ENCODE measurements around the gene KRT78.
"Not testable (repeated sequence)": the region's sequence is repeated elsewhere in the genome, so short reads cannot be mapped to it uniquely, and the experiment has no call there.

KRT78 gene

DNA sequence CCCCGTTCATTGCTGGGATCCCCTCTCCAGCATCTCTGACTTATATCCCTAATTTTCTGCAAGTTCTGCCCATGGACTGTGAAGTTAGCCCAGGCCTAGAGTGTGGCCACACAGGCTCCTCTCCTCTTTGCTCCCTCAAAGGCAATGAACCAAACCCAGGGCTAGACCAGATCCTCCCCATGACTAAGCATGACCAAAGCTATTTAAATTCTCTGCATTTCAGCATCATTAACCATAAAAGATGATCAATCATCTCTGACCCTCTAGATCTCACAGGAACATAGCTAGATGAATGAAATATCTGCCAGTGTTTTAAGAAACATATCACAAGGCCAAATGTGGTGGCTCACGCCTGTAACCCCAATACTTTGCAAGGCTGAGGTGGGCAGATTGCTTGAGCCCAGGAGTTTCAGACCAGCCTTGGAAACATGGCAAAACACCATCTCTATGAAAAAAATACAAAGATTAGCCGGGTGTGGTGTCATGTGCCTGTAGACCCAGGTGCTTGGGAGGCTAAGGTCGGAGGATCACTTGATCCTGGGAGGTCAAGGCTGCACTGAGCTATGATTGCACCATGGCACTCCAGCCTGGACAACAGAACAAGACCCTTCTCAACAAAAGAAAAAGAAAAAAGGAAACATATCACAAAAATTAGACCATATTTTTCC lies 50.7 kb downstream of the KRT78 start:
- no peak for DNase-seq (ENCODE audit: low read depth in 3 of 3)

DNA sequence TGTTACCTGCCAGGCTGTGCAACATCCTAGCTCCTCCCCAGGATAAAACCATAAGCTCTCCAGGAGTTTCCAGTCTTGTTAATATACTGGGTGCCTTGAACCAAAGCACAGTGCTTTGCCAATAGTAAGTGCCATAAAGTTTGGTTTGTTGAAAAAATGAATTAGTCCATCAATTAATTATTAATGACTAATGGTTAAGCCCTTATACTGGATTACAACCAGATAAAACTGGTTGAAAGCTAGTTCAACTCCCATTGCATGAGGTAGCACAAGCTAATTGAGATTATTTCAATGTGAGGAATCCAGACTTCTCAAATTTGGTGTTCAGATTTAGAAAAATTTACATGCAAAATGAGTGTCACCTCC lies 51.3 kb downstream of the KRT78 start:
- no peak for DNase-seq (ENCODE audit: low read depth in 3 of 3)

- DNase-seq (ENCODE audit: low read depth in 3 of 3) = no peak
These were observed 51.8 kb downstream of the KRT78 start for GRCh38 chr12:52796839-52797528.

DNA sequence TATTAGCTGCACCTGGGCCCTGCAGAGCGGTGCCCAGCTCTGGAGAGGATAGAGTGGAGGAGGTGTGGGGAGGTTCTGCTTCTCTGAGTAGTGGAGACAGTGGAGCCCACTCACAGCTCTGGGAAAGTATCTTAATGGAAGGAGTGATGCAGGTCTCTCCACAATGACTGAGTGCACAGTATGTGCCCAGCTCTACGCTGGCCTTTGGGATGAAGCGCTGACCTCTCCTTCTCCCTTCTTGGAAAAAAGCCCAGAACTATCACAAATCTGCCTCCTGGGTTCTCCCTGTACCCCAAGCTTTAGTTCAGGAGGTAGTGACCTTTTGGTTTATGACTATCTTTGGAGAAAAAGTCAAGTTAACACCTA lies 52.4 kb downstream of the KRT78 start:
- DNase-seq (ENCODE audit: low read depth in 3 of 3) = no peak

DNA sequence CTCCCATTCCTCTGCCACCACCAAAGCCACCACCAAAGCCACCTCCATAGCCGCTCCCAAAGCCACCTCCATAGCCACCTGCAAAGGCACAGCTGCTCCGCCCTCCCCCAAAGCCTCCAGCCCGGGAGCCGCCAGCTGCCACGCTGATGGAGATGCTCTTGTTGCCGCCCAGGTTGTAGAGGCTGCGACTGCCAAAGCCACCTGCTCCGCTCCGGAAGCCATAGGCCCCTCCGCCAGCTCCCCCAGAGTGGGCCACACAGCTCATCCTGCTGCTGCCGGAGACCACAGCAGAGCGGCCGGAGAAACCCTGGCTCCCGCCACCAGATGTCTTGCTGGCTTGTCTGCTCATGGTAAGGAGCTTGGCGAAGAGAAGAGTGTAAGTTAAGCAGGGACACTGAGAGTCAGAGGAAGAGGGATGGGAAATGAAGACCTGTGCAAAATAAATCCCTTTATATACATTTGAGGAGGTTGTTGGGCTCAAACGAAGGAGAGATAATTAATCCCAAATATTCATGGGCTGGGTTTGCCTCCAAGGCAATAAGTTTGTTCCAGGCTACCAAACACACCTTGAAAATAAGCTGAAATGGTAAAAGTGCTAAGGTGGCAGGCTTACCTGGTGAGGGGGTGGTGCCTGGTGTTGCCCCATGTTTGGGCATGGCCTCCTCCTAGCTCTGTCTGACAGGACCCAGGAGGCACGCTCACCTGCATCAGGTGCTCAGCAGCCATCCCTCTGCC lies 52.9 kb downstream of the KRT78 start, which contains the start of gene KRT3:
Gene KRT3, minus strand, starts transcription at position 424 of the 735 bp plus-strand sequence. Its CDS starts 75 bp downstream, at position 349.
- DNase-seq (ENCODE audit: low read depth in 3 of 3) = no peak

DNA sequence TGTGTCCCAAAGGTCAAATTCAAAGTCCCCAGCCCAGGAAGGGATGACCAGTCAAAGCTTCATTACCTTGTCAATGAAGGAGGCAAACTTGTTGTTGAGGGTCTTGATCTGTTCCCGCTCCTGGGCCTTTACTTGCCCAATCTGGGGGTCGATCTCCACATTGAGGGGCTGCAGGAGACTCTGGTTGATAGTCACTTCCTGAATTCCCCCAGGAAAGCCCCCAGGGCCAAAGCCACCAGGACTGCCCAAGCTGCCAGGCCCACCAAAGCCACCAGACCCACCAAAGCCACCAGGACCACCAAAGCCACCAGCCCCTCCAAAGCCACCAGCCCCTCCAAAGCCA lies 53.5 kb downstream of the KRT78 start:
- not testable (repeated sequence) for DNase-seq (ENCODE audit: low read depth in 3 of 3)

DNA sequence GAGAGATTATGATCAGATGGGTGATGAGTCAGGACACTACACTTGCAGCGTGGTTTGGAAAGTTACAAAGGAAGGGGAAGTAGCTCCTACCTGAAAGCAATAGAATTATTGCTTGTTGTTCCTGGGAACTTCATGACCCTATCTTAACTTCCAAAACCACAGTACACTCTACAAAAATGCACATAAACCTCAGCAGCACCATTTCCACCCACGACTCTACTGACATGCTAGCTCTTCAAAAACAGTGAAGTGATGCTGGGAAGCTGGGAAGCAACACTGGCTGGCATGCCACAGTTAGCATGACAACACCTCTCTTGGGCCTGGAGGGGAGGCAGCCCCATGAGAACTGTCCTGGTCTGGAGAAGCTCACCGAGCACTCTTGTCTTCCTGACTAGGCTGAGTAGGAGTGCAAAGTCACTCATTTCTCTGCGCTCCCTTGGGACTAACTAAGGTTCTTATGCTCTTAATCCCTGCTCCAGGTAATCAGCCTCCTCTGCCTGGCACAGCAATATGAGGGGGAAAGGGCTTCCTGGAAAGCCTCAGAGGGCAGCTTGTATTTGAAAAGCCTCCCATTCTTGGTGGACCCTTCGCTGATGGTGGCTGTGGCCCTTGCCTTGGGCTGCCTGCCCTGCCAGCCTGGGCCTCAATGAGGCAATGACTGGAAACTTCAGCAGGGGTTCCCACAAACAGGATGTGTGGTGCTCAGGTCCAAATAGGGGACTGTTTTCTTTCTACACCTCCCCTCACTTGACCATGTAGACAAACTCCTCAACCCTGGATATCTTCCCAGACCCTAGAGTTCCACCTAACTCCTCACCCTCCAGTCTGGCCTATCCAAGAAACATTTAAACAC lies 54.1 kb downstream of the KRT78 start:
- no peak for DNase-seq (ENCODE audit: low read depth in 3 of 3)

GRCh38 chr12:52792185-52793029 lies 56.4 kb downstream of the KRT78 start:
- DNase-seq (ENCODE audit: low read depth in 3 of 3) = no peak

DNA sequence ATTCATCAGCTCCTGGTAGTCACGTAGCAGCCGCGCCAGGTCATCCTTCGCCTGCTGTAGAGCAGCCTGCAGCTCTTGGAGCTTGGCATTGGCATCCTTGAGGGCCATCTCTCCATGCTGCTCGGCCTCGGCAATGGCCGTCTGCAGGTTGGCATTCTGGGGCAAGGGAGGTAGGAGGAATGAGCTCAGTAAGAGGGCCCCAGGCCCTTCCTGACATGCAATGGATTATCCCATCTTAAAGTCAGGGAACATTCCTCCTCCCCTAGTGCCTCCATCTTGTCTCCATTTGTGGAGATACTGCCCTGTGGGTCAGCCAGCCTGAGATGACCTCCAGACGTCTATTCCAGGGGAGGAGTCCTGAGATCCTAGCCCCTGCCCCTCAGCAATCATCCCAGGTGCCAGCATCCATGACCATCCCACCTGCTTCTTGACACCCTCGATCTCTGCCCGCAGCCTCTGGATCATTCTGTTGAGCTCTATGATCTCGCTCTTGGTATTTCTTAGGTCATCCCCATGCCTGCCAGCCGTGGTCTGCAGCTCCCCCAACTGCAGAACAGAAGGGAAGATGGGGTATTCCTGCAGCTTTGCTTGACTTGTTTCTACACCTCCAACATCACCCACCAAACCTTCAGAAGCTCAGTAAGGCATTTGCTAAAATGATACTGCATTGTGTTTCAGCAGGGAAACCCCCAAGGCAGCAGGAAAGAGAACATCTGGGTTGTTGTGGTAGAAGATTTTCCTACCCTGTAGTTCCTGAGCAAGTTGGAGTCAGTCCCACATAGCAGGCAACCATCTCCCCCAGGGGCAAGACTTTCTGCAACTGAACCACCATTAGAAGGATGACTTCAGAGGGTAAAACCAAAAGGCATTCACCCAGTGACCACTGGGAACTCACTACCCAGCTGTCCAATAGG lies 57.3 kb downstream of the KRT78 start:
- DNase-seq (ENCODE audit: low read depth in 3 of 3) = no peak

DNA sequence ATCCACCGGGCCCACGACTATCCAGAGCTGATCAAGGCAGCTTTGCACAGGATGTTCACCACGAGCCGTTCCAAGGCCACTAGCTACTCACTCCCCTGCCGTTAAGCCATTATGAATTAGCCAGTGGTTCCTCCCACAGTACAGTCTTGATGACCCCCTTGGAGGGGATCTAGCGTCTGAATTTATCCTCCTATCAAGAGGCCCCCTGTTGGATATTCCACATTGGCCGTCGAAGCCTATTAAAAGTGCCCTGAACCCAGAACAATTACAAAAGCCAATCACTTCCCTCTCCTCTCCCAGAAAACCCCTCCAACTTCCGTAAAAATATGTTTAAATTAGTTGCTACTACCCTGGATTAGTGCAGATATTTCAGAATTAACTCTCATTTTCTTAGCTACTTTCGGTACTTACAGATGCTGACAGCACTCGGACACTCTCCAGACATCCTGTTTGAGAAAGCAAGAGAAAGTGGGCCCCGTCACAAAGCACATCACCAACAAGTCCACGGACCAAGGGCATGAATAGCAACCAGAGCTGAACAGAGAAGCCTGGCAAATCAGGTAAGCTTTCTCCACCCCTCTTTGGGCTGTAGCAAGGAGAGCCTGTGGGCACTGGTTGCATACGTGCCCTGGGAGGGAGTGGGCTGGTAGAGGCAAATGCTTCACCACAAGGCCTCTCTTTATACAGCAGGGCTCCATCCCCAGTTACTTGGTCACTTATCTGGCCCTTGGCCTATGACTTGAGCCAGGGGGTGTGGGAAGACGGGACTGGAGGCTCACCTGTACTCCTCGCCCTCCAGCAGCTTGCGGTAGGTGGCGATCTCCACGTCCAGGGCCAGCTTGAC lies 58.1 kb downstream of the KRT78 start:
- no peak for DNase-seq (ENCODE audit: low read depth in 3 of 3)

GRCh38 chr12:52789637-52790426 lies 59.0 kb downstream of the KRT78 start:
- DNase-seq (ENCODE audit: low read depth in 3 of 3) = no peak

- no peak for DNase-seq (ENCODE audit: low read depth in 3 of 3)
These were observed 59.7 kb downstream of the KRT78 start for GRCh38 chr12:52788876-52789636.

DNA sequence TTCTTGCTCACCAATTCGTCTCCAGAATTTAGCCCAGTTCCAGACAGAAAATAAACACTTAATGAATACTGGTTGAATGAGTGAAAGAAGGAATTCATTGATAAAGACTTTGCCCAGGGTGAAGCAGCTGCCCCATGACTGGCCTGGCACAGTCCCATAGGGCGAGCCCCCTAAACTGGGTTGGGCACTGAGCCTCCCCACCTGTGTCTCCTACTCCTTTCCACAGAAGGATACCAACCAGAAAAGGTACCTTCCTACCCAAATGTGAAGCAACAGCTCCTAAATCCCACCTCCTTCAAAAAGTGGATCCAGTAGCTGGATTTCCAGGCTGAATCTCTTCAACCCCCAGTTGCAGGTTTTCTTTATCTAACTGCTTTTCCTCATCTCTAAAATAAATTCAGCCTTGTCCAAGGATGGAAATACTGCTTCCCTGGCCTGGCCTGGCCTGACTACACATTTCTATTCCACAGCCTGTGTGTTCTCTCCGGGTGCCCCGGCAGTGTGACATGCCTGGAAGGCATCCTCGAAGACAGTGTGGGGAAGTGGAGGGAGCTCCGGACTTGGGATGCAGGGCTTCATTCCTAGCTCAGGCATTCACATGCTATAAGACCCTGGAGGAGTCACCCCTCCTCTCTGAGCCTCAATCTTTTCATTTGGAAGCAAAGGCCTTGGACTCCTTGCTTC lies 60.5 kb downstream of the KRT78 start:
- DNase-seq (ENCODE audit: low read depth in 3 of 3) = no peak

All from stimulated activated CD4-positive, alpha-beta T cell treated with anti-CD3 and anti-CD28 coated beads, TNF-alpha, amount 100 ng/mL, for 48 hours (primary cell).